Astrocyte (in vitro differentiated cells and primary cell): ENCODE data around the gene BOD1.

ENCODE experiments used
- EZH2 ChIP-seq: IDR thresholded peaks from 2 replicates; pipeline ENCODE4 v1.6.1; 2012; ENCODE audit warnings: mild to moderate bottlenecking, low read length, inconsistent platforms; ENCODE audit not compliant: insufficient read depth
- TF ChIP-seq, protein P1 (sequence below): IDR thresholded peaks from 2 replicates; pipeline ENCODE4 v1.5.1; 2011; ENCODE audit warnings: low read depth, mild to moderate bottlenecking, inconsistent platforms, low read length, moderate library complexity; ENCODE audit not compliant: insufficient read depth

DNA sequence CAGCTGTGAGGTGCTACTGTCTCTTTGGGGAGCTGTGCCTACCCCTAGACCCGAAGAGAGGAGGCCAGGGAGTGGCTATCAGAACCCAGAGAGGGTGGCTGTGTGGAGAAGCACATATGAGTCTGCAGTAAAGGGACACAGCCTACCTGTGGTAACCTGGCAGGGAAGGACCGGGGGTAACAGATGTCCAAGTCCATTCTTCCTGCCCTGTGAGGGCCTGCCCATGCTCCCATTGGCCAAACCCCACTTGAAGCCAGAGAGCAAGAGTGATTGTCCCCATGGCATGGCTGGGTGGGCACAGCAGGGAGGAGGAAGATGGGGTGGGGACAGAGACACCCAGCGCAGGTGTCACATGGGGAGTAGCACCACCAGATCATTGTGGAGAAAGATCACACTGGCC, 39.3 kb downstream of the BOD1 start:
- TF ChIP-seq, protein P1, sequence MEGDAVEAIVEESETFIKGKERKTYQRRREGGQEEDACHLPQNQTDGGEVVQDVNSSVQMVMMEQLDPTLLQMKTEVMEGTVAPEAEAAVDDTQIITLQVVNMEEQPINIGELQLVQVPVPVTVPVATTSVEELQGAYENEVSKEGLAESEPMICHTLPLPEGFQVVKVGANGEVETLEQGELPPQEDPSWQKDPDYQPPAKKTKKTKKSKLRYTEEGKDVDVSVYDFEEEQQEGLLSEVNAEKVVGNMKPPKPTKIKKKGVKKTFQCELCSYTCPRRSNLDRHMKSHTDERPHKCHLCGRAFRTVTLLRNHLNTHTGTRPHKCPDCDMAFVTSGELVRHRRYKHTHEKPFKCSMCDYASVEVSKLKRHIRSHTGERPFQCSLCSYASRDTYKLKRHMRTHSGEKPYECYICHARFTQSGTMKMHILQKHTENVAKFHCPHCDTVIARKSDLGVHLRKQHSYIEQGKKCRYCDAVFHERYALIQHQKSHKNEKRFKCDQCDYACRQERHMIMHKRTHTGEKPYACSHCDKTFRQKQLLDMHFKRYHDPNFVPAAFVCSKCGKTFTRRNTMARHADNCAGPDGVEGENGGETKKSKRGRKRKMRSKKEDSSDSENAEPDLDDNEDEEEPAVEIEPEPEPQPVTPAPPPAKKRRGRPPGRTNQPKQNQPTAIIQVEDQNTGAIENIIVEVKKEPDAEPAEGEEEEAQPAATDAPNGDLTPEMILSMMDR, result no peak
- no peak for TF ChIP-seq EZH2
